Subcutaneous adipose tissue (tissue), 4 donors: ENCODE results near the gene TEX38. TPM values are rescaled to one million over a fixed set of nuclear protein-coding genes. Genes with fewer than 3 reads are reported as not detected.

Experiments
- total RNA-seq, 4 donors: library from RNA; depleted of rRNA; stranded (reverse); fragments of >200 nt; gene quantifications; one replicate each; pipeline ENCODE4 v1.1.0, GENCODE V29; 2016
- TF ChIP-seq, protein P1 (sequence below): fragments of 450-650 bp; IDR thresholded peaks from one replicate; pipeline ENCODE4 v1.5.1; 2016; ENCODE audit warnings: low read depth, mild to moderate bottlenecking, control low read depth, antibody characterized with exemption, moderate library complexity

The TEX38 gene
- total RNA-seq, 4 donors from 2014 or later: not detected

DNA sequence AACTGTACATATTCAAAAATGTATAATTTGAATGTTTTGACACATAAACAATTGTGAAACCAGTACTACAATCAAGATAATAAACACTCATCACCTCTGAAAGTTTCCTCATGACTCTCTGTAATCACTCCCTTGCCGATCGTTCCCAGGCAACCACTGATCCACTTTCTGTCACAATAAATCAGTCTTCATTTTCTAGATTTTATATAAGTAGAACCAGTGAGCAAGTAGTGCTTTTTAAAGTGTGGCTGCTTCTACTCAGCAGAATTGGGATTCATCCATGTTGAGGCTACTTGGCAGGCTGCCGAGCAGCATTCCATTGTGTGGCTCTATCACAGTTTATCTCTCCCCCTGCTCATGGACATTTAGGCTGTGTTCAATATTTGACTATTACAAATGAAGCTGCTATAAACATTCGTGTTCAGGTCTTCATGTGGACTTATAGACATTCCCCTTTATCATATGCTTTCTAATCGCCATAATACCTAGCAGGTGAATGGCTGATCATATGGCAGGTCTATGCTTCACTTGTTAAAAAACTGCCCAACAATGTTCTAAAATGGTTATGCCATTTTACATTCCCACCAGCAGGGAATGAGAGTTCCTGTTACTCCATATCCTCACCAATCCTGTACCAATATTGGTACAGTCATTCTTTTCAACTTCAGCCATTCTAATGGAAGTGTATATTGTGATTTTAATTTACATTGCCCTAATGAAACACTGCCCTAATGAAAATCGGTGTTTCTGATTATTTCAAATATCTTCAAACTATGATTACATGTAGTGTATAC is 20.5 kb downstream of the TEX38 start:
- TF ChIP-seq, protein P1, sequence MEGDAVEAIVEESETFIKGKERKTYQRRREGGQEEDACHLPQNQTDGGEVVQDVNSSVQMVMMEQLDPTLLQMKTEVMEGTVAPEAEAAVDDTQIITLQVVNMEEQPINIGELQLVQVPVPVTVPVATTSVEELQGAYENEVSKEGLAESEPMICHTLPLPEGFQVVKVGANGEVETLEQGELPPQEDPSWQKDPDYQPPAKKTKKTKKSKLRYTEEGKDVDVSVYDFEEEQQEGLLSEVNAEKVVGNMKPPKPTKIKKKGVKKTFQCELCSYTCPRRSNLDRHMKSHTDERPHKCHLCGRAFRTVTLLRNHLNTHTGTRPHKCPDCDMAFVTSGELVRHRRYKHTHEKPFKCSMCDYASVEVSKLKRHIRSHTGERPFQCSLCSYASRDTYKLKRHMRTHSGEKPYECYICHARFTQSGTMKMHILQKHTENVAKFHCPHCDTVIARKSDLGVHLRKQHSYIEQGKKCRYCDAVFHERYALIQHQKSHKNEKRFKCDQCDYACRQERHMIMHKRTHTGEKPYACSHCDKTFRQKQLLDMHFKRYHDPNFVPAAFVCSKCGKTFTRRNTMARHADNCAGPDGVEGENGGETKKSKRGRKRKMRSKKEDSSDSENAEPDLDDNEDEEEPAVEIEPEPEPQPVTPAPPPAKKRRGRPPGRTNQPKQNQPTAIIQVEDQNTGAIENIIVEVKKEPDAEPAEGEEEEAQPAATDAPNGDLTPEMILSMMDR: no peak

- TF ChIP-seq, protein P1: no peak
Observed at GRCh38 chr1:46692811-46693770, 21.4 kb downstream of the TEX38 start.

DNA sequence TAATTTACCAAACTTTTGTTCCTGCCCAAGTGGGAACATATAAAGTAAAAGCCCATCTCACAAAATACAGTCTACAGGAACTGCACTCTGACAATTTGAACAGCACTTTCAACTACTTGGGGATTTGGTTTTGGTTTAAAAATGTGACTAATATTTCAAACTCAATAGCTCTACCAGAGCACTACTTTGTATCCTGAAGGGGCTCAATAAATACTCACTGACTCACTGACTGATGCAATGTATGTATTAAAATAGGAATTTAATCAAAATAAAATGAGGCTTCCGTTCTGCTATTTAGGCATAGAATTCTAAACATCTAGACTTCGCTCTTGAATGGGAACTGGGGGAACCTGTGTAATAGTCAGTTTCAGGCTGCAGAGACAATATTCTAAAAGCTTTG is 25.4 kb downstream of the TEX38 start:
- TF ChIP-seq, protein P1: no peak

GRCh38 chr1:46699666-46700065 is 28.0 kb downstream of the TEX38 start:
- TF ChIP-seq, protein P1: no peak

- TF ChIP-seq, protein P1: no peak
Observed at GRCh38 chr1:46703927-46704641, 32.4 kb downstream of the TEX38 start.

DNA sequence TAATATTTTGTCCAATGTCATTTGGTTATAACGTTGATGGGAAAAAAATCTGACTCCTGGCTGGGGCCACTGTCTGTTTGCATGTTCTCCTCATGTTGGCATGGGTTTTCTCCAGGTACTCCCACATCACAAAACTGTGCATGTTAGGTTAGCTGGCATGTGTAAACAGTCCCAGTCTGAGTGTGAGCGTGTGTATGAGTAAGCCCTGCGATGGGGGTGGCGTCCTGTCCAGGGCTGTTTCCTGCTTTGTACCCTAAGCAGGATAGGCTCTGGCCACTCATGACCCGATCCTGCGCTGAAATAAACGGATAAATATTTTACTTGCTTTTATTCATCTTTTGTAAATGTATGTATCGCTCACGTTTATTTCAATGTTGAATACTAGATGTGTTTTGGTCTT is 33.8 kb downstream of the TEX38 start:
- TF ChIP-seq, protein P1: no peak
